GM19397 (cell line): Measurements from ENCODE around the gene ALPI.
"Not testable (repeated sequence)": the region's sequence is repeated elsewhere in the genome, so short reads cannot be mapped to it uniquely, and the experiment has no call there.

Experiments used
- ATAC-seq: cut with Tn5 transposase; IDR thresholded peaks from one replicate; pipeline ENCODE4 v1.9.1; 2021; ENCODE audit warnings: mild to moderate bottlenecking, moderate library complexity; ENCODE audit not compliant: unreplicated experiment

Gene ALPI

DNA sequence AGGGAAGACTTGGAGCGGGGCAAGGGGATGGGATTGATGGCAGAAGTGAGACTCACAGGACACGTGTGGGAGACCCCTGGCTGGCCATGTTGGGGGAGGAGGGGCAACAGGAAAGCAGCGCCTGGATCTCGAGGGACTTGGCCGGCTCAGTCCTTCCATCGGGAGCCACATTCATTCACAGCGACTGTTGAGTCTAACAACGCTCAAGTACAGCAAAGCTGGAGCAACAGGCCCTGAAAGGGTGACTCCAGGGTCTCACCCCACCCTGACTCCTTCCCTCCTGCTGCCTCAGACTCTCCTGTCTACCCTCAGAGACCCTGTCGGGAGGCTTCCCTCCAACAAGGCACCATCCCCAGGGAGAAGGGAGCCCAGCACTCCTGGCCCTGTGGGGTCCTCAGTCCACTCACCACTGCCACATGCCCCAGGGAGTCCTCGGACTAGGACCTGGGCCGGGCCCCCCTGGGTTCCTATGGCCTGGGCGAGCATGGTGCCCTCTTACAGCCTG lies 14.8 kb upstream of the ALPI start:
- ATAC-seq, result no peak

DNA sequence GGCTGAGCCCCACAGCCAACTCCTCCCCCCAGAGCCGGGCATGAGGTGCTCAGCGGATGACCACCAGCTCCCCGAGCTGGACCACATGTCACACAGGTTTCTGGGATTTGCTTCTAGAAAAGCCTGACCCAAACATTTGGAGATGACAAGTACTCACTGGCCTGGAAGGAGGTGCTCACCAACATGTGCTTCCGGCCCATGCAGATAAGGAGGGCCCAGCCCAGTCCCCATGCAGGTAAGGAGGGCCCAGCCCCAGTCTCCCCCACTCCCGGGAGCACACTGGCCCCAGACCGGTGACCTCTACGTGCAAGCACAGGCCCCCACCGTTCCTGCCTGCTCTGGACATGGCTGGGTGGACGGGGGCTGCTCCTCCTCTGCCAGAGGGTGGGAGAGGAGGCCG lies 14.0 kb upstream of the ALPI start:
- not testable (repeated sequence) for ATAC-seq

DNA sequence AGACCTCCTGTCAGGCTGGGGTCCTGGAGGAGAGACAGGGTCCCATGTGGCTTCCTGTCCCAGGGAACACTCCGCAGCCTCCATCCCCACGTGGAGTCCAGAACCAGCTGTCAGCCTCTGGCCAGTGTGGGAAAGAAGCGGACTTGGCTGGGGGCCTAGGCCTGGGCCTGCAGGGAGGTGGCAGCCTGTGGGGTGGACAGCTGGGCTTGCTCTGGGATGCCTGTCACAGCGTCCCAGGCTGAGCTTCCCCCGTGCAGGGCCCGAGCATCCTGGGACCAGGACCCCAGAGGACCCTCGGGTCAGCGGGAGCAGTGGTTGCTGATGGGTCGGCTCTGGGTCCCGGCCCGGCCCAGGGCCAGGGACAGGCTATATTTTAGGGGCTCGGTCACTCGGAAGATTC lies 13.5 kb upstream of the ALPI start:
- not testable (repeated sequence) for ATAC-seq

DNA sequence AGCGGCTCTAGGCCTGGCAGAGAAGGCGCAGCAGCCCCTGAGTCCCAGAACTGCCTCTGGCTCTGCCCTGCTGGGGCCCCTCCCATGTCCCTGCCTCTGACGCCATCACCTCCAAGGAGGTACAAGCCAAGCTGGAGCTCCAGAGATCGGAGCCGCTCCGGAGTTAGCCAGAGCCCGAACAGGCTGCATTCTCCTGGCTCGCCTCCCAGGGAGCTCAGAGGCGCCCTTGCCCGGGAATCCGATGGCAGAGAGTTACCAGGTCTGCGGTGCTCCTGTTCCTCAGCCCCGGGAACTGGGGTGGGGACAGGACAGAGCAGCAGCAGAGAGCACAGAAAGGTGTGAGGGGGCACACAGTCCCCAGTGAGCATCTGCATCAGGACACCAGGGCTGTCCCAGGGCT lies 12.9 kb upstream of the ALPI start:
- not testable (repeated sequence) for ATAC-seq

DNA sequence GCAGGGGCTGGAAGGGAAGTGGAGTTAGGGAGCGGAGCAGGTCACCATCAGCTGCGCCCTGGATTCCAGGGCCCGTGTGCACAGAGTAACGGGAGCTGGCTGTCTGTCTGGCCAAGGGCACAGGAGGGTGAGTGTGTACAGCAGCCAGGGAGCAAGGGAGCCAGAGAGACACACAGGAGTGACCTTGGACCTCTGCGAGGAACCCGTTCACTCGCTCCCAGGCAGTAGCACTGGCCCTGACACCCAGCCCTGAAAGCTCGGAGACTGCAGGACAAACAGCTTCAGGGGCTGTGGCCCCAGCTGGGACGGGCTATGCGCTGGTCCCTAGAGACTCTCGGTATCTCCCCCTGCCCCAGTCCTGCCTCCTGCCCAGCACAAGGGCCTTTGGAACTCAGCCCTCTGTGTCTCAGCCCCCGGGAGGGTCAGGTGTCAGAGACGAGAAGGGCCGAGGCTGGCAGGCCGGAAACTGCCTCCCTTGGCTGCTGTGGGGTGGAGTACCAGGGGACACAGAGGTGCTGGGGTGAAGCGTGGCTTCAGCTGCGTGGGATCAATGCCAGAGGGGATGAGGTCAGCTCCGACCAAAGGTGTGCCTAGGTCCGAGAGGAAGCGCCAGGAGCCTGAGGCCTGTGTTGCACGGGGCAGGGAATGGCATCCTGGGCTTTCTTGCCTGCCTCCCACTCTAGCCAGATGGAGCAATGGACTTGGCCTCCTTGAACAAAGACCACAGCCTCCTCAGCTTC lies 12.1 kb upstream of the ALPI start:
- ATAC-seq, result not testable (repeated sequence)

DNA sequence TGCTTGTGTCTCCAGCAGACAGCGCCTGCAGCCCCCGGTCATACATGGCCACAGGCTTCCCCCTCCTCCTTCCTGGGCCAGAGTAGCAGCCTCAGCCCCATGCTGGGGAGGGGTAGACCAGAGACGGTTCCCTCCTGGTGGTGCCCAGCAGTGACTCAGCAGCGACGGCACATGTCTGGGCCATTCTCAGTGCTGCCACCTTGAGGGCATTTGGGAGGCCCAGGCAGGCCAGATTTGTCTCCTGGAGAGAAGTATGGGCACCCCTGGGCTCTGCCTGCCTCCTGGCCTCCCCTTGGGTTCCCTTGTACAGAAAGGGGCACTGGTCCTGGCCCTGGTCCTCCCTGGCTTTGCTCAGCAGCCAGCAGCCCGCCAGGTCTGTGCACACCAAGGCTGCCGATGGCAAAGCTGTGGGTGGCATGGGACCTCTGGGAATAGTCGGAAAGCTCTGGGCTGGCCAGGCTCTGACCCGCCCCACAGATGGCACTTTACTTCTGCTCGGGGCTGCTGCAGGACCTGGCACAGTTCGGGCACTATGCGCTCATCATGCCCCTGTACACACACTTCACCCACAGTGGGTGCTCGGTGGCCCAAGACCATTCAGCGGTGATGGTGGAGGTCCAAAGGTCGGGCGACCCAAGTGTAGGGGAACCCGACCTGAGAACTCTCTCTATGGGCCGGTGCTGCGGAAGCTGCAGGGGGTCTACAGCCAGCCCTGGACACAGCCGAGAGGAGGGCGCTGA lies 11.4 kb upstream of the ALPI start:
- ATAC-seq, result no peak

DNA sequence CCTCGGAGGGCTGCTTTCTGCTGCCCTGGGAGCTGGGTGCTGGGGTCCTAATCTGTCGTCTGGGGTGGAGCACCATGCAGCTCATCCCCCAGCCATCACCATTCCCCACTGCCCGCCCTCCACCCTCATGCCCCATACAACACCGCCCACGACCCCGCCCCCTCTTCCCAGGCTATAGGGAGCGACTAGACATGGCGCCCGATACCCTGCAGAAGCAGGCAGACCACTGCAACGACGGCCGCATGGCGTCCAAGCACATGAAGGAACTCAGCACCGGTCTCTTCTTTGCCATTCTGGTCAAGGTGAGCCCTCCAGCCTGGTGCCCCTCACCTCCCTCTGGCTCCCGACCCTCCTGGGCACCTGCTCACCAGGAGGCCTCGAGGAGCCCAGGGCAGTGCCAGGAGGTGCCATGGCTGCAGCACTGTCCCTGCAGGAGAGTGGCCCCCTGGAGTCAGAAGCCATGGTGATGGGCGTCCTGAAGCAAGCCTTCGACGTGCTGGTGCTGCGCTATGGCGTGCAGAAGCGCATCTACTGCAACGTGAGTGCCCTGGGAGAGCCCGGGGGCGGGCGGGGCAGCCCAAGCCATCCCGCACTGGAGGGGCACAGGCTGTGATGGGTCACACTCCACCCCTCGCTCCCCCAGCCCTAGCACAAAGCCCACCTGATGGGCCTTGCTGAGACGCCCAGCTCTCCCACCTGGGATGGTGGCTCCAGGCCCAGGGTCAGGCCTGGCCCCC lies 10.6 kb upstream of the ALPI start:
- ATAC-seq, result not testable (repeated sequence)

DNA sequence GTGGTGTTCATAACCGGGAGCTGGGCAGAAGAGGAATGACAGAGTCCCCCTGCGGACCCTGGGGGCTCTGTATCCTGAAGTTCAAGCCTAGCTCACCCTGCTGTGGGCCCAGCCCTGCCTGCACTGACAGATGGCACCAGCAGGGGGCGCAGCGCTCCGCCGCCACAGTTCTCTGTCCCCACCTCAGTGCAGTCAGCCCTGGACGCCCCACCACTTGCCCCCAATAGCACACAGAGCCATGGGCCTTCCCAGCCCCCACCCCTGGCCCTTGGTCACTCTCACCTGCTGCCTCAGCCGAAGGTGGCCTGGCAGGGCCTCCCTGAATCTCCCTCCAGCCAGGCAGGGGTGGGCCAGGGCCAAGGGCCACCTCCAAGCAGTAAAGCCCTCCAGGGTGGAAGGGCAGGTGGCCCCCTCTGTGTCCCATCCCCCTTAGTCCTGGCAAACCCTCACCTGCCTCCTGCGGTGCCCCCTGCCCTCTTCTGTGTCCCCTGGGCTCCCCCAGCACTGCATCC lies 9.6 kb upstream of the ALPI start:
- not testable (repeated sequence) for ATAC-seq

DNA sequence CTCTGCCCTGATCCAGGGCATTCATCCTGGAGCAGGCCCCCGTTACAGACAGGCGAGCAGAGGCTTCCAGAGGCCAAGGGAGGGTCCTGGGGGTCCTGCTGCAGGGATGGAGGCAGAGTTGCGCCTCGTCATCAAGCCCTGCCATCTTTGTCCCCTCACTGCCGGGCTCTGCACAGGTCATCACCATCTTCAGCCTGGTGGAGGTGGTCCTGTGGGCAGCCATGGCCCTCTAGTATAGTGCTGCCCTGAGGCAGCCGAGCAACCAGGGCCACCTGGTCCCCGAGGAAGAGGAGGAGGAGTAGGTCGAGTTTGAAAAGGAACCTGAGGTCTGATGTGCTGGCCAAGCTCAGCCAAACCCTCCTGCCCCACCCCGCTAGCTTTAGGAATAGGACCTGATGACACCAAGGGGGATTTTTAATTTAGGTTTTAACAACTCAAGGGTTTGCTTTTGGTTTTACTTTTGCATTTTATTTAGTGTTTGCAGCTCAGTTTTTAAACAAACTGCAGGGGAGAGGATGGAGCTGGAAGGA lies 8.8 kb upstream of the ALPI start:
- ATAC-seq, result no peak

DNA sequence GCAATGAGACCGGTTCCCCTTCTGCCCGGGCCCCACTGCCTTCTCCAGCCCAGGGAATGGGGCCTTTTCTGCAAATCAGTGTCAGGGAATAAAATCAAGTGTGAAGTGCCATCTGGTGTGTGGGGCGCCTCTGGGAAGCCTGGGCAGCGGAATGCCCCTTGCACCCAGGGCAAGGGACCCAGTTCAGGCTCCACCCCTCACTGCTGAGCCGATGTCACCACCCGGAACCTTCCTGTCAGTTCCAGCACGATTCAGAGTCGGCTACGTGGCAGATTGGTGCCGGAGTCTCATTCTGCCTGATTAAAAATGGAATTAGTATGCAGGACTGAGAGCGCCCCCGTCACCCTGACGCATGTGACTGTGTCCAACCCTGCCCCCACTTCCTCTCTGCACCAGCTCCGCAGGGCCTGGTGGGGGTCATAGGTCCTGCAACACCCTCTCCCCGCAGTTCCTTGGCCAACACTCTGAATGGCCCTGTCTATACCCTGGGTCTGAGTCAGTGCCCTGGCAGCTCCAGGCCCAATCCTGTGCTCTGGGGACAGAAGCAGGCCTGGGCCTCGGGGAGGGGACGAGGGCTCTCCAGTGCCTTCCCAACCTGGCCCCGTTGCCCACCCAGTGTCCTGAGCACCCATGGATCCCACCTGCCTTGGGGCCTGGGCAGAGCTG lies 8.2 kb upstream of the ALPI start:
- ATAC-seq, result no peak

DNA sequence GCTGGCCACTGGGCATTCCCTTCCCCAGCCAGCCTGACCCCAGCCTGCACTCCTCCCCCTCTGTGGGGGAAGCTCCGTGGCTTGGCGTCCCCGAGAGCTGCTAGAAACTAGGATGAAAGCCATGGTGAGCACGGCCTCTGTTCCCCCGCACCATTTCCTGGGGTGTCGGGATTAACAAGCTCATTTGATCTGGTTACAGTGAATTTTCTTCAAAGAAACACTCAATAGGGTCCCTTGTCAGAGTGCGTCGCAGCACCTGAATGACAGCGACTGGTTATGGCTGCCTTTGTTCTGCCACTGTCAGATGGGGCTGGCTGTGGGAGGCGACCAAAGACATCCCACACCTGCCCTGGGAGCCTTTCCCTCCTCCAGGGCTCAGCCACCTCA lies 7.7 kb upstream of the ALPI start:
- ATAC-seq, result no peak

DNA sequence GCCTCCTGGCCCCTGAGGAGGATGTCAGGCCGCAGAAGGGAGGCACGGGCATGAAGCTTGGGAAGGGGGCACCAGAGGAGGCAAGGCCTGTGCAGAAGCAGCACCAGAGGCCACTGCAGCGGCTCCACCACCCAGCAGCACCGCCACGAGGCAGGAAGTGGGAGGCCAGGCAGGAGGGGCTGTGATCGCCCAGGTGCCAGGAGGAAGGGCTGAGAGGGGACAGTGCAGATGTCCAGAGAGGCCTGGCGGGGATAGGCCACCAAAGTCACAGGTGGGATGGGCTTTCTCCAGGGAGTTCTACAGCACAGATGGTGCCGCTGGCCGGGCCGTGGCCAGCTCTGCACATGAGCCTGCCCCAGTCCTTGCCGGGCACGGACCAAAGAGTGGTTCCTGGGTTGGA lies 6.0 kb upstream of the ALPI start:
- ATAC-seq, result no peak

DNA sequence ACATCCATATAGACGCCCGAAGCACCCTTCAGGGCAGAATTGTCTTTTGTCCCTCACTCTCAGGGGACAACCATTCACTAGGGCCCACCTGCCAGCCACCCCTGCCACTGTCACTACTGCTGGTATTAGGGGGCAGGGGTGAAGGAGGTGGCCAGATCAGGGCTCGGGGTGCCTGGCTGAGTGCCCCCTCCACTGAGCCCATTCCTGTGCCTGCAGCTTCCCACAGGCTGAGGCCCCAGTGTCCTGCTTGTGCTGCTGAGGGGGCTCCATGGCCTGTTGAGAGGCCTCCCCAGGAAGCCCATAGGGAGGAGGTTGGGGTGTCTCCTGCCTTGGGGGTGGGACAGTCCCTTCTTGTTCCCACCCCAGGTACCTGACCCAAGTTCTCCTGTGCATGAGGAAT lies 4.3 kb upstream of the ALPI start:
- not testable (repeated sequence) for ATAC-seq

DNA sequence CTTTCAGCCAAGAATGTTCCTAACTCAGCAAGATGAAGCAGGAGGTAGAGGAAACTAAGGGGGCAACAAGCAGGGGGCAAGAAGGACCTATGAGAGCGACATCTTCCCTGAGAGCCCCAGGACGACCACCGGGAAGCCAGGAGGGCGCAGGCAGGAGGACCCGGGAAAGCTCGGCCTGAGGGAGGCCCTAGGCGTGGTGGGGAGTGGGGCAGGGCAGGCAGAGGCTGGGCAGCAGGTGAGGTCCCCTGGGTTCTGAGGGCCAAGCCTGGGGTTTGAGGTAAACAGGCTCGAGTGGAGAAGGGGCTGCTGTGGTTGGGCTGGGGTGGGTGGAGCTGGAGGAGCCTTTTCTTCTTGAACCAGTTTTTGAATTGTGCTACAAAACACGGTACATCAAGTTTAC lies 1.3 kb upstream of the ALPI start:
- ATAC-seq, result no peak

DNA sequence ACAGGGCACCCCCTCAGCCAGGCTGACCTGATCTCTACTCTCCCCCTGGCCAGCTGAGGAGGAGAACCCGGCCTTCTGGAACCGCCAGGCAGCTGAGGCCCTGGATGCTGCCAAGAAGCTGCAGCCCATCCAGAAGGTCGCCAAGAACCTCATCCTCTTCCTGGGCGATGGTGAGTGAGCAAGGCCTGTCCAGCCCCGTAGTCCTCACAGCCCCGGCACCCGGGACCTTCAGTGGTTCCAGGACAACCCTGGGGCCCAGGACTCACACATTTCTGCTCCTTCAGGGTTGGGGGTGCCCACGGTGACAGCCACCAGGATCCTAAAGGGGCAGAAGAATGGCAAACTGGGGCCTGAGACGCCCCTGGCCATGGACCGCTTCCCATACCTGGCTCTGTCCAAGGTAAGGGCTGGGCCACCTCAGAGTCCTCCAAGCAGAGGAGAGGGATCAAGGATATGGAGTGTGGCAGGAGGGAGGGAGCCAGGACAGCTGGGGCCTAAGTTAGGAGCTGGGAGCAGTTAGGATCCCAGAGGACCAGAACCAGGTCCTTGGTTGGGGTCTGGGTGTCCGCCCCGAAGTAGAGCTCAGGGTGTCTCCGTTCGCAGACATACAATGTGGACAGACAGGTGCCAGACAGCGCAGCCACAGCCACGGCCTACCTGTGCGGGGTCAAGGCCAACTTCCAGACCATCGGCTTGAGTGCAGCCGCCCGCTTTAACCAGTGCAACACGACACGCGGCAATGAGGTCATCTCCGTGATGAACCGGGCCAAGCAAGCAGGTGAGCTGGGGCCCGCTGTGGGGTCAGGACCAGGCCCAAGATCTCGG lies 555 bp downstream of the ALPI start:
- ATAC-seq, result no peak

DNA sequence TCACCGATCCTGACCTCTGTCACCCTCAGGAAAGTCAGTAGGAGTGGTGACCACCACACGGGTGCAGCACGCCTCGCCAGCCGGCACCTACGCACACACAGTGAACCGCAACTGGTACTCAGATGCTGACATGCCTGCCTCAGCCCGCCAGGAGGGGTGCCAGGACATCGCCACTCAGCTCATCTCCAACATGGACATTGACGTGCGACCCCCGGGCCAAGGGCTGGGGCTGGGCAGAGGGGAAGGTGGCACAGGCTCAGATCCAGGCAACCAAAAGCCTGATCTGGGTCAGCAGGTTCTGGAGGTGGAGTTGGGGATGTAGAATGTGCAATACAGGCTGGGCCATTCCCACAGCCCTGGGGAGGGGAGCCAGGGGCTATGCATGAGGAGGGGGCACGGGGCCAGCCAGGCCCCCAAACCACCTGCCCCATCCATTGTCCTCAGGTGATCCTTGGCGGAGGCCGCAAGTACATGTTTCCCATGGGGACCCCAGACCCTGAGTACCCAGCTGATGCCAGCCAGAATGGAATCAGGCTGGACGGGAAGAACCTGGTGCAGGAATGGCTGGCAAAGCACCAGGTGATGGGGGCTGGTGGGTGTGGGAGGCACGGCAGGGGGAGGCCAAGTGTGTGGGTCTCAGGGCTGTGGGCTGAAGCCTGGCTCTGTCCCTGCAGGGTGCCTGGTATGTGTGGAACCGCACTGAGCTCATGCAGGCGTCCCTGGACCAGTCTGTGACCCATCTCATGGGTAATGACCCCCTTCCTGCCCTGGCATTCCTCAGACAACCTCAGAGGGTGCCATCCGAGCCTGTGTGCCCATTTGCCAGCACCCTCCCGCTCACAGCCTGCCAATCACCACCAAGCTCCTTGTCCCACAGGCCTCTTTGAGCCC lies 1.4 kb downstream of the ALPI start:
- no peak for ATAC-seq

DNA sequence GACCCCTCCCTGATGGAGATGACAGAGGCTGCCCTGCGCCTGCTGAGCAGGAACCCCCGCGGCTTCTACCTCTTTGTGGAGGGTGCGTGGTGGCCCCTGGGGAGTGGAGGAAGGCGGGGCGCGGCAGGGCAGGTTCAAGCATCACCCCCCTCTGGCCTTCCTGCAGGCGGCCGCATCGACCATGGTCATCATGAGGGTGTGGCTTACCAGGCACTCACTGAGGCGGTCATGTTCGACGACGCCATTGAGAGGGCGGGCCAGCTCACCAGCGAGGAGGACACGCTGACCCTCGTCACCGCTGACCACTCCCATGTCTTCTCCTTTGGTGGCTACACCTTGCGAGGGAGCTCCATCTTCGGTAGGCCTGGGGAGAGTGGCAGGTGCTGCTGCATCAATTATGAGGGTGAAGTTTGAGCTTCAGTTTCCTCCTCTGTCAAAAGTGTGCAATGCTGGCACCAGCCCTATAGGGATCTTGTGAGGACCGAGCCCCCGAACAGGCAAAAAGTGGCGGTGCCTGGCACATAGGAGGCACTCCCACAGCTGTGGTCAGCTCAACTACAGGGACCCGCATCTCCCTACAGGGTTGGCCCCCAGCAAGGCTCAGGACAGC lies 2.2 kb downstream of the ALPI start:
- no peak for ATAC-seq

DNA sequence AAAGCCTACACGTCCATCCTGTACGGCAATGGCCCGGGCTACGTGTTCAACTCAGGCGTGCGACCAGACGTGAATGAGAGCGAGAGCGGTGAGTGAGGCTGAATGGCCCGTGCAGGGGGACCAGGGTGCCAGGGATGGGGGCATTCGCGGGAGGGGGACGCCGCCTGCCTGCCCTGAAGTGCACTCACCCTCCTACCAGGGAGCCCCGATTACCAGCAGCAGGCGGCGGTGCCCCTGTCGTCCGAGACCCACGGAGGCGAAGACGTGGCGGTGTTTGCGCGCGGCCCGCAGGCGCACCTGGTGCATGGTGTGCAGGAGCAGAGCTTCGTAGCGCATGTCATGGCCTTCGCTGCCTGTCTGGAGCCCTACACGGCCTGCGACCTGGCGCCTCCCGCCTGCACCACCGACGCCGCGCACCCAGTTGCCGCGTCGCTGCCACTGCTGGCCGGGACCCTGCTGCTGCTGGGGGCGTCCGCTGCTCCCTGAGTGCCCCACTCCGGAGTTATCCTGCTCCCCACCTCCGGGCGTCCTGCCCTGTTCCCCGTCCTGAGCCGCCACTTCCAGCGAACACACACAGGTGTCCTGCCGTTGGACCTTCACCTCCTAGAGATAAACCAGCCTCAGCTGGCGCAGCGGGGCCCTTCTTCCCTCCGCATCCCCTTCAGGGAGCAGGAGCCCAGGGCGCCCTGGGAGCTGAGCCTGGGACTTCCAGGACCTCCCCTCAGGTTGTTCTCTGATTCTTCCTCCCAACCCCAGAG lies 2.9 kb downstream of the ALPI start:
- ATAC-seq, result no peak
